IMR-90 (cell line): ENCODE measurements around the gene TMEM97. TPM values are rescaled to one million over a fixed set of nuclear protein-coding genes. Genes with fewer than 3 reads are reported as not detected.

Experiments
- CEBPB ChIP-seq: IDR thresholded peaks from 2 replicates; pipeline ENCODE4 v1.6.1; 2012; ENCODE audit warnings: low read depth, low read length, improper control_type of control experiment
- POLR2A ChIP-seq: IDR thresholded peaks from 2 replicates; pipeline ENCODE4 v1.6.1; 2012; ENCODE audit warnings: mild to moderate bottlenecking, low read depth, low read length
- polyA plus RNA-seq, 3 experiments: library from polyadenylated mRNA; depleted of rRNA; stranded (reverse); fragments of >200 nt; gene quantifications; 2 replicates each; pipeline ENCODE4 v1.2.3, GENCODE V29; 2012; ENCODE audit warnings: low replicate concordance in 1 of 3
- total RNA-seq: library from RNA; depleted of rRNA; stranded (reverse); fragments of >200 nt; gene quantifications from 2 replicates; pipeline ENCODE4 v1.2.3, GENCODE V29; 2012
- TF ChIP-seq, protein P1 (sequence below): conservative IDR thresholded peaks from 2 replicates; pipeline ENCODE4 v1.5.1; 2012; ENCODE audit warnings: mild to moderate bottlenecking, low read depth, low read length, improper control_type of control experiment

The TMEM97 gene
- total and polyA plus RNA-seq, 2 of the 4 experiments (the other 2 are of a cell fraction) = 12.3 to 21.3 TPM

DNA sequence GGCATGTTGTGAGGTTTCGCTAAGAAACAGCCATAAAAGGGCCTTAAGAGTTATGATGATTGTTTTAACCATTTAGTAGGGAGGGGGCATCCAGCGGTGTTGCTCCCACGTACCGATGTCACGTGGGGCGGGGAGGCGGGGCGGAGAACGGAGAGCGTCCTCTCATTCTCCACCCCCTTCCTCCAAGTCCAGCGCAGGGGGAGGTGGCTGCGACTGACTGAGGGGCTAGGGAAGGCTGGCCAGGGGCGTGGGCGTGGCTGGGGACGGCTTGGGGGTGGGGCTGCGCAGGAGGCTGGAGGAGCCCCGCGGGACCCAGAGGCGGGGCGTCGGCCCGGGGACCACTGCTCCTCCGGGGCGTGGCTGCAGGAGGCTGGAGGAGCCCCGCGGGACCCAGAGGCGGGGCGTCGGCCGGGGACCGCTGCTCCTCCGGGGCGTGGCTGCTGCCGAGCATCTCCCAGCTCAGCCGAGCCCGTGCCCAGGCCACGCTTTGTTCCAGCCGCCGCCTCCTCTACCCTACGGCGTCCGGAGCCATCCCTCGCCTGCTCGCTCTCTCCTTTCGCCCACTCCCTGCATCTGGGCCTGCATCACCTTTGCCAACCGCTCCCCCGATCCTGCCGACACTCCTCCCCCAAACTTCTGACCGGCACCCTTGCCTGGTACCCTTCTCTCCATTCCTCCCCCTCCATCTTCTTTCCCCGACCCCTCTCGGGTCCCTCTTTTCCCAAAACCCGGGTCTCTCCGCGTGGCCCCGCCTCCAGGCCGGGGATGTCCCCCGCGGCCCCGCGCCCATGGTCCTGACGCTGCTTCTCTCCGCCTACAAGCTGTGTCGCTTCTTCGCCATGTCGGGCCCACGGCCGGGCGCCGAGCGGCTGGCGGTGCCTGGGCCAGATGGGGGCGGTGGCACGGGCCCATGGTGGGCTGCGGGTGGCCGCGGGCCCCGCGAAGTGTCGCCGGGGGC, 52.5 kb downstream of the TMEM97 start, which contains the start of gene SARM1 (continued):
- TF ChIP-seq, protein P1, sequence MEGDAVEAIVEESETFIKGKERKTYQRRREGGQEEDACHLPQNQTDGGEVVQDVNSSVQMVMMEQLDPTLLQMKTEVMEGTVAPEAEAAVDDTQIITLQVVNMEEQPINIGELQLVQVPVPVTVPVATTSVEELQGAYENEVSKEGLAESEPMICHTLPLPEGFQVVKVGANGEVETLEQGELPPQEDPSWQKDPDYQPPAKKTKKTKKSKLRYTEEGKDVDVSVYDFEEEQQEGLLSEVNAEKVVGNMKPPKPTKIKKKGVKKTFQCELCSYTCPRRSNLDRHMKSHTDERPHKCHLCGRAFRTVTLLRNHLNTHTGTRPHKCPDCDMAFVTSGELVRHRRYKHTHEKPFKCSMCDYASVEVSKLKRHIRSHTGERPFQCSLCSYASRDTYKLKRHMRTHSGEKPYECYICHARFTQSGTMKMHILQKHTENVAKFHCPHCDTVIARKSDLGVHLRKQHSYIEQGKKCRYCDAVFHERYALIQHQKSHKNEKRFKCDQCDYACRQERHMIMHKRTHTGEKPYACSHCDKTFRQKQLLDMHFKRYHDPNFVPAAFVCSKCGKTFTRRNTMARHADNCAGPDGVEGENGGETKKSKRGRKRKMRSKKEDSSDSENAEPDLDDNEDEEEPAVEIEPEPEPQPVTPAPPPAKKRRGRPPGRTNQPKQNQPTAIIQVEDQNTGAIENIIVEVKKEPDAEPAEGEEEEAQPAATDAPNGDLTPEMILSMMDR = no peak
- TF ChIP-seq POLR2A (no peak), CEBPB (no peak)
